ENCODE results near the gene TMPRSS7.

The TMPRSS7 gene

GRCh38 chr3:112034436-112034835 lies at the start of gene TMPRSS7:
TMPRSS7 (plus strand) TSS chr3:112034736; CDS start chr3:112034846, 110 bp downstream.
- TF ChIP-seq CTCF (IDR thresholded peaks at IDR 0.05; ENCODE audit: control insufficient read depth, extremely low read depth, insufficient read depth) = no peak
- H3K4me3 ChIP-seq (ENCODE audit: low read depth, low read length) = no peak within 1 kb of the TSS
- DNase-seq (ENCODE audit: low read depth) = no peak

- DNase-seq (ENCODE audit: low read depth) = no peak
- no peak for TF ChIP-seq CTCF (IDR thresholded peaks at IDR 0.05; ENCODE audit: control insufficient read depth, extremely low read depth, insufficient read depth)
- no peak overlapping the region for H3K4me3 ChIP-seq (ENCODE audit: low read depth, low read length)
These were observed 47.7 kb upstream of the TMPRSS7 start for GRCh38 chr3:111986800-111987199.

GRCh38 chr3:111989061-111989678 lies 45.4 kb upstream of the TMPRSS7 start:
- H3K4me3 ChIP-seq (ENCODE audit: low read depth, low read length) = no peak overlapping the region
- TF ChIP-seq CTCF (IDR thresholded peaks at IDR 0.05; ENCODE audit: control insufficient read depth, extremely low read depth, insufficient read depth) = peak; percentile 82

GRCh38 chr3:111993038-111993437 lies 41.5 kb upstream of the TMPRSS7 start:
- TF ChIP-seq CTCF (IDR thresholded peaks at IDR 0.05; ENCODE audit: control insufficient read depth, extremely low read depth, insufficient read depth) = no peak
- H3K4me3 ChIP-seq (ENCODE audit: low read depth, low read length) = no peak overlapping the region
- DNase-seq (ENCODE audit: low read depth) = no peak

More at GRCh38 chr3:111989061-111989678, 45.4 kb upstream of the TMPRSS7 start:
- DNase-seq (ENCODE audit: low read depth) = no peak

GRCh38 chr3:111998636-111999483 lies 35.7 kb upstream of the TMPRSS7 start, which contains the start of gene TAGLN3:
TAGLN3 (plus strand) TSS chr3:111998922; CDS start chr3:111999423, 501 bp downstream.
- no peak within 1 kb of the TSS for H3K4me3 ChIP-seq (ENCODE audit: low read depth, low read length)
- no peak for TF ChIP-seq CTCF (IDR thresholded peaks at IDR 0.05; ENCODE audit: control insufficient read depth, extremely low read depth, insufficient read depth)
- DNase-seq (ENCODE audit: low read depth) = no peak

GRCh38 chr3:111999484-112000324 lies 34.8 kb upstream of the TMPRSS7 start:
- no peak for TF ChIP-seq CTCF (IDR thresholded peaks at IDR 0.05; ENCODE audit: control insufficient read depth, extremely low read depth, insufficient read depth)
- DNase-seq (ENCODE audit: low read depth) = no peak
- H3K4me3 ChIP-seq (ENCODE audit: low read depth, low read length) = no peak overlapping the region

Measured in LNCaP clone FGC (cell line).